Measurements from ENCODE around the gene NAA50. TPM values are rescaled to one million over a fixed set of nuclear protein-coding genes. Genes with fewer than 3 reads are reported as not detected.

Gene NAA50
- total and polyA plus RNA-seq, 2 of the 13 experiments (the other 11 are each of a cell fraction or from before 2014, with no cell fraction given): 30.2 to 233 TPM

GRCh38 chr3:113745756-113746547 lies at the start of gene NAA50 (continued):
- no peak for TF ChIP-seq ZNF616 (CRISPR knock-in tag; IDR thresholded peaks at IDR 0.05; ENCODE audit: low read depth)
- TF ChIP-seq SRSF1 (optimal IDR thresholded peaks at IDR 0.05; ENCODE audit: low read depth, low read length): peak; percentile 80
- no peak for TF ChIP-seq JUNB (CRISPR knock-in tag; IDR thresholded peaks at IDR 0.05; ENCODE audit: borderline replicate concordance)
- no peak for TF ChIP-seq NBN (conservative IDR thresholded peaks at IDR 0.05)
- 0 out of 2 replicates have a peak, but pooled peaks have one; percentile 20 for TF ChIP-seq SOX5 (CRISPR knock-in tag; IDR thresholded peaks at IDR 0.05; ENCODE audit: borderline replicate concordance)
- TF ChIP-seq TBX3 (IDR thresholded peaks at IDR 0.05; ENCODE audit: borderline replicate concordance): no peak
- 0 out of 2 replicates have a peak, but pooled peaks have one; percentile 13 for TF ChIP-seq ZKSCAN8 (CRISPR knock-in tag; IDR thresholded peaks at IDR 0.05; ENCODE audit: borderline replicate concordance)
- no peak for TF ChIP-seq MEIS1 (CRISPR knock-in tag; IDR thresholded peaks at IDR 0.05; ENCODE audit: borderline replicate concordance)
- no peak for TF ChIP-seq MEF2D (CRISPR knock-in tag; IDR thresholded peaks at IDR 0.05)
- no peak for TF ChIP-seq ZNF367 (CRISPR knock-in tag; IDR thresholded peaks at IDR 0.05; ENCODE audit: borderline replicate concordance)
- no peak for TF ChIP-seq XRCC5 (optimal IDR thresholded peaks at IDR 0.05; ENCODE audit: low read length)
- 0 out of 2 replicates have a peak, but pooled peaks have one; percentile 36 for TF ChIP-seq AHR (CRISPR knock-in tag; IDR thresholded peaks at IDR 0.05)
- no peak for TF ChIP-seq ZNF691 (CRISPR knock-in tag; IDR thresholded peaks at IDR 0.05; ENCODE audit: borderline replicate concordance, low read depth)
- TF ChIP-seq ZNF878 (CRISPR knock-in tag; IDR thresholded peaks at IDR 0.05): no peak
- TF ChIP-seq ZNF263 (CRISPR knock-in tag; IDR thresholded peaks at IDR 0.05): 0 out of 2 replicates have a peak, but pooled peaks have one; percentile 38
- TF ChIP-seq ZNF484 (CRISPR knock-in tag; IDR thresholded peaks at IDR 0.05; ENCODE audit: borderline replicate concordance, low read depth): no peak
- peak; percentile 6; the same call in 1 of the 2 replicates for TF ChIP-seq ERF (CRISPR knock-in tag; IDR thresholded peaks at IDR 0.05)
- 0 out of 2 replicates have a peak, but pooled peaks have one; percentile 76 for TF ChIP-seq BCL3 (CRISPR knock-in tag; IDR thresholded peaks at IDR 0.05)
- TF ChIP-seq ZNF549 (CRISPR knock-in tag; IDR thresholded peaks at IDR 0.05): no peak
- TF ChIP-seq SMYD3 (CRISPR knock-in tag; IDR thresholded peaks at IDR 0.05): no peak
- TF ChIP-seq HOMEZ (CRISPR knock-in tag; IDR thresholded peaks at IDR 0.05; ENCODE audit: low read depth): no peak
- no peak for TF ChIP-seq GRHL1 (CRISPR knock-in tag; conservative IDR thresholded peaks at IDR 0.05)
- TF ChIP-seq RXRA (CRISPR knock-in tag; IDR thresholded peaks at IDR 0.05): peak; percentile 88
- TF ChIP-seq ZNF547 (CRISPR knock-in tag; IDR thresholded peaks at IDR 0.05): peak; percentile 62
- no peak for TF ChIP-seq ZNF562 (CRISPR knock-in tag; IDR thresholded peaks at IDR 0.05; ENCODE audit: borderline replicate concordance)
- no peak for TF ChIP-seq HOXA7 (CRISPR knock-in tag; IDR thresholded peaks at IDR 0.05)

All from HepG2 (cell line).